Panc1 (cell line): ENCODE measurements around the gene DOK7. TPM values are rescaled to one million over a fixed set of nuclear protein-coding genes. Genes with fewer than 3 reads are reported as not detected.

Experiments
- ATAC-seq: fragments of 200-7000 bp; cut with Tn5 transposase; 2 replicates; pipeline ENCODE4 v1.9.1; 2020; ENCODE audit warnings: mild to moderate bottlenecking, moderate library complexity
- BruUV-seq: library from RNA; stranded (reverse); fragments of 400-500 nt; replicated peaks from 2 replicates; lab custom pipeline; 2021; lab: Mats Ljungman, UMichigan
- CTCF ChIA-PET: fragments of 300-600 bp; sonication (Branson Sonifier 250); formaldehyde crosslinking; loops from one replicate; lab custom pipeline; 2022; ENCODE audit warnings: antibody characterized with exemption; lab: Charles Lee
- POLR2A ChIA-PET: fragments of 300-600 bp; sonication (Branson Sonifier 250); formaldehyde crosslinking; loops from one replicate; lab custom pipeline; 2022; ENCODE audit warnings: antibody characterized with exemption; lab: Charles Lee
- DNase-seq: peaks from one replicate; pipeline ENCODE4 v3.0.0-alpha.2; 2010; ENCODE audit warnings: low read depth, low spot score
- H3K27ac ChIP-seq: 2 replicates; pipeline ENCODE4 v1.5.1; 2011; ENCODE audit warnings: mild to moderate bottlenecking, low read length, inconsistent platforms
- H3K27me3 ChIP-seq: fragments of 200-500 bp; sonication (Bioruptor generic); 2 replicates; pipeline ENCODE4 v1.6.0; 2014; ENCODE audit warnings: low read length, inconsistent platforms; ENCODE audit not compliant: control insufficient read depth, insufficient read depth
- H3K36me3 ChIP-seq: fragments of 200-500 bp; sonication (Bioruptor generic); 2 replicates; pipeline ENCODE4 v1.5.1; 2014; ENCODE audit warnings: inconsistent platforms, mild to moderate bottlenecking, low read length, moderate library complexity; ENCODE audit not compliant: control insufficient read depth, insufficient read depth
- H3K4me1 ChIP-seq: 2 replicates; pipeline ENCODE4 v1.5.1; 2011; ENCODE audit warnings: inconsistent platforms, mild to moderate bottlenecking, low read length, moderate library complexity; ENCODE audit not compliant: control insufficient read depth, insufficient read depth
- H3K4me3 ChIP-seq, 2 experiments: 2 replicates each; pipeline ENCODE4 v1.5.1; 2011 to 2012; ENCODE audit warnings: low read depth in 2 of 2, low read length in 2 of 2, mild to moderate bottlenecking in 2 of 2, inconsistent platforms in 1 of 2, moderate library complexity in 1 of 2
- H3K9me3 ChIP-seq: fragments of 200-500 bp; sonication (Bioruptor generic); 2 replicates; pipeline ENCODE4 v1.5.1; 2014; ENCODE audit warnings: low read depth, mild to moderate bottlenecking, inconsistent platforms, low read length, moderate library complexity; ENCODE audit not compliant: control insufficient read depth, insufficient read depth
- CTCF ChIP-seq: fragments of 450-650 bp; IDR thresholded peaks from 2 replicates; pipeline ENCODE4 v1.5.1; 2017; ENCODE audit warnings: mild to moderate bottlenecking
- POLR2AphosphoS5 ChIP-seq: IDR thresholded peaks from 2 replicates; pipeline ENCODE4 v1.6.1; 2012; ENCODE audit warnings: mild to moderate bottlenecking, low read depth, low read length, moderate library complexity
- REST ChIP-seq, 2 experiments: IDR thresholded peaks; 2 replicates each; pipeline ENCODE4 v1.6.1; 2011 to 2012; ENCODE audit warnings: low read depth in 2 of 2, control low read depth in 1 of 2, low read length in 1 of 2, mild to moderate bottlenecking in 1 of 2, moderate library complexity in 1 of 2; ENCODE audit not compliant: insufficient read depth in 1 of 2
- SIN3A ChIP-seq: IDR thresholded peaks from 2 replicates; pipeline ENCODE4 v1.6.1; 2012; ENCODE audit warnings: low read depth, mild to moderate bottlenecking, low read length, moderate library complexity, borderline replicate concordance; ENCODE audit not compliant: insufficient read depth
- TCF7L2 ChIP-seq: IDR thresholded peaks from 2 replicates; pipeline ENCODE4 v1.6.1; 2011; ENCODE audit warnings: mild to moderate bottlenecking, low read depth, low read length, inconsistent platforms
- in situ Hi-C: cut with HindIII; loops from 2 replicates; pipeline ENCODE4 v1.10.0; 2016; ENCODE audit warnings: low sequenced_read_pairs, low pct_unique_long_range_greater_than_20kb
- intact Hi-C: fragments of 100-400 bp; cut with micrococcal nuclease; formaldehyde crosslinking; loops from one replicate; pipeline ENCODE4 v1.10.0; 2022; ENCODE audit not compliant: unreplicated experiment
- total RNA-seq: library from RNA; stranded (reverse); gene quantifications from one replicate; pipeline ENCODE4 v1.2.1, GENCODE V29; 2021; ENCODE audit not compliant: unreplicated experiment

Gene DOK7
- total RNA-seq, 1 experiment from 2014 or later = 2.4 TPM

DNA sequence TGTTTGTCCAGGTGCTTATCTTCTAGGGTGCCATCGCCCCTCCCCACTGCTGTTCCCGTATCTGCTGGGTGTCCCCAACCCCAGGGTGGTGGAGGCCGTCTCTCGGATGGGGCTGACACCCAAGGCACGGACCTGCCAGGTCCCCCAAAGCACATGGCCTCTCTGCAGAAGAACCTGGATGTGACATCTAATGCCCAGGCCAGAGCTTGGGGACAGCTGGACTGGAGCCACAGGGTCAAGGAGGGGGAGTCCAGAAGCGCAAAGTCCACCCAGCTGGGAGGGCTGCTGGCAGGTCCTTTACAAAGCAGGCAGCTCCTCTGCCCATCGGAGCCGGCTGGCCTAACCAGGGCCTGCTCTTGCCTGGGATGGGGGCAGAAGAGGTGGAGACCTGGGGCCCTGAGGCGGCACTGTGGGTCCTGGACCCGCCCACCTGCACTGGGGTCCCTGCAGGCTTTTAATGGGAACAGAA, 751 bp upstream of the DOK7 start:
- Histone ChIP-seq H3K27me3 (no peaks in the 10 kb centered on the region), H3K36me3 (no peaks in the 10 kb centered on the region), H3K9me3 (no peaks in the 10 kb centered on the region), H3K4me1 (no peaks in the 10 kb centered on the region), H3K4me3 (no peak overlapping the region), H3K27ac (no peak overlapping the region)
- ChIA-PET CTCF (no interaction called here), POLR2A (no interaction called here)
- in situ Hi-C loops (no loop called here), intact Hi-C loops (no loop called here)
- no TSS peak for BruUV-seq
- TF ChIP-seq POLR2AphosphoS5 = no peak
- TF ChIP-seq SIN3A = no peak
- no peak for TF ChIP-seq CTCF
- TF ChIP-seq TCF7L2 = no peak
- no peak for TF ChIP-seq REST (IDR thresholded peaks at IDR 0.05; ENCODE audit: insufficient read depth in 1 of 2, low read depth in 2 of 2, low read length in 1 of 2)
- DNase-seq (no peak), ATAC-seq (no peak)

DNA sequence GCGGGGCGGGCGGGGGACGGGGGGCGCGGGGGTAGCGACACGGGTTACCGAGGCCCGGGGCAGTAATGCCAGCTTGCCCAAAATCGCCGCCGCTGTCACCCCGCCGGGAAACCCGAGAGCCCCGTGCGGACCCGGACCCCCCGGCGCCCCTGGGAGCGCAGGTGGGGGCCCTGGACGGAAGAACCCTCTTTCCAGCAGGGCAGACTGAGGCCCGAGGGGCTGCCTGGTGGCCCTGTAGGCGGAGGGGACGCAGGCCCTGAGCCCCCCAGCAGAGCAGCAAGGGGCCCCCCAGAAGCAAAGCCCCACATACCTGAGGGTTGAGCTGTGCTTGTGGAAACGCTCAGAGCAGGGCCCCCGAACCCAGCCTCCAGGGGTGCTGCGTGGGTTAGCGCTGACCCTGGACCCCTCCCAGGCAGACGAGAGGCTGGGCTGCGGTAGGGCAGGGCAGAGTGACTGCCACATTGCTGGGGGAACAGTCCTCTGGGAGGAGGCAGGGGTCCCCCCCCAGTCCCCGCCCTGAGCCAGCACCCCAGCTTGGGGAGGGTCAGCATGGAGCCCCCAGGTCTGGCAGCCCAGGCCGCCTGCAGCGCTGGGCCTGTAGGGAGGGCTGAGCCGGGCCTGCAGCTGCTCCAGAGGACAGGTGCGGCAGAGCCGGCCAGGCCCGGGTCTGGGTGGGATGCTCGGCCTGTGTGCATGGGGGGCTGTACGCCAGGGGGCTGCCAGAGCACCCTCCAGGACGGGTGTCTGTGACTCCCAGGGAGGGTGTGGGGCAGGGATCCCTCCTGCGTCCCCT, 646 bp downstream of the DOK7 start:
- TF ChIP-seq CTCF (no peak), TCF7L2 (no peak), SIN3A (no peak), POLR2AphosphoS5 (no peak), REST (IDR thresholded peaks at IDR 0.05; ENCODE audit: insufficient read depth in 1 of 2, low read depth in 2 of 2, low read length in 1 of 2) (no peak)
- ATAC-seq (no peak), DNase-seq (no peak)
- ChIA-PET CTCF (no interaction called here), POLR2A (no interaction called here)
- Histone ChIP-seq H3K4me1 (no peaks in the 10 kb centered on the region), H3K36me3 (no peaks in the 10 kb centered on the region), H3K9me3 (no peaks in the 10 kb centered on the region), H3K27ac (no peak overlapping the region), H3K4me3 (0 out of 4 replicates have a peak overlapping the region, but pooled peaks of 1 of the 2 experiments have one; percentile 4), H3K27me3 (no peaks in the 10 kb centered on the region)
- no TSS peak for BruUV-seq
- in situ Hi-C loops (no loop called here), intact Hi-C loops (no loop called here)
